Tibial nerve (tissue), 4 donors: ENCODE data around the gene TFAM. TPM values are rescaled to one million over a fixed set of nuclear protein-coding genes. Genes with fewer than 3 reads are reported as not detected.

Experiments
- DNase-seq, 2 donors: peaks; one replicate each; pipeline ENCODE4 v3.0.0-alpha.2; 2019; ENCODE audit warnings: low spot score in 2 of 2
- H3K27ac ChIP-seq, 4 donors: fragments of 200-600 bp; sonication (generic) in 3 of 4; one replicate each; pipeline ENCODE4 v1.5.1; 2017 to 2019; ENCODE audit warnings: mild to moderate bottlenecking in 1 of 4
- H3K27me3 ChIP-seq, 2 donors: fragments of 200-600 bp; sonication (generic) in 1 of 2; one replicate each; pipeline versions ENCODE4 v1.5.1 to v1.6.0; 2017 to 2019
- H3K36me3 ChIP-seq, 3 donors: fragments of 200-600 bp; sonication (generic); one replicate each; pipeline ENCODE4 v1.5.1; 2018 to 2019
- H3K4me1 ChIP-seq, 4 donors: fragments of 200-600 bp; sonication (generic) in 3 of 4; one replicate each; pipeline ENCODE4 v1.5.1; 2017 to 2019
- H3K4me3 ChIP-seq, 4 donors: fragments of 200-600 bp; sonication (generic) in 3 of 4; one replicate each; pipeline ENCODE4 v1.5.1; 2017 to 2019; ENCODE audit warnings: mild to moderate bottlenecking in 1 of 4, moderate library complexity in 1 of 4
- H3K9me3 ChIP-seq, 4 donors: fragments of 200-600 bp; sonication (generic) in 3 of 4; one replicate each; pipeline ENCODE4 v1.5.1; 2017 to 2019
- EP300 ChIP-seq, 2 donors: sonication (generic); formaldehyde crosslinking; IDR thresholded peaks; one replicate each; pipeline ENCODE4 v1.6.1; 2017; ENCODE audit warnings: antibody characterized with exemption in 2 of 2, mild to moderate bottlenecking in 1 of 2
- POLR2A ChIP-seq, 2 donors: fragments of 450-650 bp; IDR thresholded peaks; one replicate each; pipeline ENCODE4 v1.6.1; 2017; ENCODE audit warnings: antibody characterized with exemption in 2 of 2, mild to moderate bottlenecking in 2 of 2, moderate library complexity in 2 of 2
- WGBS, 2 donors: methylation state at CpG; one replicate each; pipeline ENCODE4 v1.1.5; 2018; 5-methylcytosine and 5-hydroxymethylcytosine counted together
- total RNA-seq, 4 donors: library from RNA; depleted of rRNA; stranded (reverse); fragments of >200 nt; gene quantifications; one replicate each; pipeline ENCODE4 v1.1.0, GENCODE V29; 2016
- TF ChIP-seq, protein P1 (sequence below), 5 experiments: fragments of 200-600 bp in 3 of 5; fragments of 450-650 bp in 2 of 5; sonication (generic) in 3 of 5; IDR thresholded peaks; one replicate each; pipeline ENCODE4 v1.5.1; 2016 to 2019; ENCODE audit warnings: antibody characterized with exemption in 5 of 5, mild to moderate bottlenecking in 3 of 5, moderate library complexity in 2 of 5

Gene TFAM
- total RNA-seq, 4 donors from 2014 or later: 9.6 to 35.6 (median 13.8) TPM

DNA sequence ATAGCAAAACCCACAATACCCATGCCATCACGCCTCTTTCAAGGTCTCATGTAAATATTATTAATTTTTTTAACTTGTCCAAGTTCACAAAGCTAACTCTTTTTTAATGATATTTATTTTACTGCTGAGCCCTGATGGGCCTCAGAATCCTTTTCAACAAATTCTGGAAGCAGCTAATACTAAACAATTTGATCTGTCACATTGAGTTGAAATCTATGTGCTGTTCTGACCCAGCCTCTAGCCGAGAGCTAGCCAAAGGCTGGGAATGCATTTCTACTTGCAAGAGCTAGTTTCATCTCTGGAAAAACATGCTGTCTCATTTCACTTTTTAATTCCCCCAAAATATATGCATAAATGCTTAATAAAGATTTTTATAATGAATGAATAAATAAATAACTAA is 47.9 kb downstream of the TFAM start:
- Histone ChIP-seq H3K4me1 (peaks cover 0 to 14% (median 4%) of the 10 kb centered on the region in 4 donors), H3K36me3 (no peaks in the 10 kb centered on the region), H3K4me3 (no peak overlapping the region), H3K27me3 (no peaks in the 10 kb centered on the region), H3K9me3 (no peaks in the 10 kb centered on the region), H3K27ac (no peak overlapping the region)
- no peak for DNase-seq
- 75 to 83% methylated on average over 2 of the region's 2 CpGs for WGBS, 2 donors
- TF ChIP-seq POLR2A (IDR thresholded peaks at IDR 0.05) (no peak), EP300 (IDR thresholded peaks at IDR 0.05) (no peak)
- TF ChIP-seq, protein P1, sequence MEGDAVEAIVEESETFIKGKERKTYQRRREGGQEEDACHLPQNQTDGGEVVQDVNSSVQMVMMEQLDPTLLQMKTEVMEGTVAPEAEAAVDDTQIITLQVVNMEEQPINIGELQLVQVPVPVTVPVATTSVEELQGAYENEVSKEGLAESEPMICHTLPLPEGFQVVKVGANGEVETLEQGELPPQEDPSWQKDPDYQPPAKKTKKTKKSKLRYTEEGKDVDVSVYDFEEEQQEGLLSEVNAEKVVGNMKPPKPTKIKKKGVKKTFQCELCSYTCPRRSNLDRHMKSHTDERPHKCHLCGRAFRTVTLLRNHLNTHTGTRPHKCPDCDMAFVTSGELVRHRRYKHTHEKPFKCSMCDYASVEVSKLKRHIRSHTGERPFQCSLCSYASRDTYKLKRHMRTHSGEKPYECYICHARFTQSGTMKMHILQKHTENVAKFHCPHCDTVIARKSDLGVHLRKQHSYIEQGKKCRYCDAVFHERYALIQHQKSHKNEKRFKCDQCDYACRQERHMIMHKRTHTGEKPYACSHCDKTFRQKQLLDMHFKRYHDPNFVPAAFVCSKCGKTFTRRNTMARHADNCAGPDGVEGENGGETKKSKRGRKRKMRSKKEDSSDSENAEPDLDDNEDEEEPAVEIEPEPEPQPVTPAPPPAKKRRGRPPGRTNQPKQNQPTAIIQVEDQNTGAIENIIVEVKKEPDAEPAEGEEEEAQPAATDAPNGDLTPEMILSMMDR (IDR thresholded peaks at IDR 0.05): no peak

DNA sequence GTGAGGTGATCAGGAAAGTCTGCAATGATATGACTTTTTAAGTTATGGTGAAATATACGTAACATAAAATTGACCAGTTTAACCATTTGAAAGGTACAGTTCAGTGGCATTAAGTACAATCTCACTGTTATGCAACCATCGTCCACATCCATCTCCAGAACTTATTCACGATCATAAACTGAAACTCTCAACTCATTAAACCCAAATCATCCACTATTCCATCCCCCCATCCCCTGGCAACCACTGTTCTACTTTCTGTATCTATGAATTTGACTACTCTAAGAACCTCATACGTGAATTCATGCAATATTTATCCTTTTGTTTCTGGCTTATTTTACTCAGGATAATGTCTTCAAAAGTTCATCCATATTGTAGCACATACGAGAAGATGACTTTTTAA is 48.4 kb downstream of the TFAM start:
- Histone ChIP-seq H3K27ac (no peak overlapping the region), H3K4me1 (peaks cover 0 to 20% (median 4%) of the 10 kb centered on the region in 4 donors), H3K9me3 (no peaks in the 10 kb centered on the region), H3K4me3 (no peak overlapping the region), H3K27me3 (no peaks in the 10 kb centered on the region), H3K36me3 (no peaks in the 10 kb centered on the region)
- WGBS, 2 donors: 88 to 91% methylated on average over 5 of the region's 5 CpGs
- TF ChIP-seq EP300 (IDR thresholded peaks at IDR 0.05) (no peak), POLR2A (IDR thresholded peaks at IDR 0.05) (no peak)
- TF ChIP-seq, protein P1 (IDR thresholded peaks at IDR 0.05): no peak
- DNase-seq: no peak

DNA sequence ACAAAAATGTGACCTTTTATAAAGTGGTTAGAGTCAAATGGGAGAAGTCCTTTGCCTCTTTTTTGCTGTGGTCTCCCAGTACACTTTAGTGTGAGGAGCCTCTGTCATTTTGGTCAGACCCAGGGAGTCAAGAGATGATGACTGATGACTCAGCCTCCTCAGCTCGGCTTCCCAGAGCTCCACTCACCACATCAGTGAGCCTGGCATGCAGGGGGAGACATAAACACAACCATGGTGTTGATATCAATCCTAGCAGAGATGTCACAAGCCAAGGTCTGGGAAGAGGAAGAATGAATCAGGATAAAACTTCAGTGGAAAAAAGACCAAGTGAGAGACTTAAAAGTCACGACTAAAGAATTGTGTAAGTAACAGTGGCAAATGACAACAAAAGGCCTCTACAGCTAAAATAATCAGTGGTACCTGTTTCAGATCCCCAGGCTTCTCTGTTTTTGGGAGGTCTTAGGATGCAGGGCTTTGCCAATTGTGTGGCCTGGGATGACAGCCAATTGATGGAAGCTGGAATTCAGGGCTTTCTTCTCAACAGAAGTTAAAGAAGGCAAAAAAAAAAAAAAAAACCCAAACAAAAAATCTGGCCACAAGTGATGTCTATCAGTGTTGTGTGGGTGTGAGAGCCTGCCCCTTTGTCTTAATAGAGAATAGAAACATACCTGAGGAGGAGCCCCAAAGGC is 50.2 kb downstream of the TFAM start:
- no peak overlapping the region for H3K4me3 ChIP-seq
- TF ChIP-seq EP300 (IDR thresholded peaks at IDR 0.05) (peak in 1 of 2 donors; percentile 32), POLR2A (IDR thresholded peaks at IDR 0.05) (no peak)
- peak overlapping the region in 2 of 4 donors; percentile 10 to 14 for H3K27ac ChIP-seq
- H3K36me3 ChIP-seq: no peaks in the 10 kb centered on the region
- no peaks in the 10 kb centered on the region for H3K27me3 ChIP-seq
- peak in 1 of 2 donors; percentile 48 for DNase-seq
- 11 to 28% methylated on average over 2 of the region's 2 CpGs for WGBS, 2 donors
- peaks cover 0 to 25% (median 4%) of the 10 kb centered on the region in 4 donors for H3K4me1 ChIP-seq
- H3K9me3 ChIP-seq: peaks cover 0 to 3% (median 0%) of the 10 kb centered on the region in 4 donors

DNA sequence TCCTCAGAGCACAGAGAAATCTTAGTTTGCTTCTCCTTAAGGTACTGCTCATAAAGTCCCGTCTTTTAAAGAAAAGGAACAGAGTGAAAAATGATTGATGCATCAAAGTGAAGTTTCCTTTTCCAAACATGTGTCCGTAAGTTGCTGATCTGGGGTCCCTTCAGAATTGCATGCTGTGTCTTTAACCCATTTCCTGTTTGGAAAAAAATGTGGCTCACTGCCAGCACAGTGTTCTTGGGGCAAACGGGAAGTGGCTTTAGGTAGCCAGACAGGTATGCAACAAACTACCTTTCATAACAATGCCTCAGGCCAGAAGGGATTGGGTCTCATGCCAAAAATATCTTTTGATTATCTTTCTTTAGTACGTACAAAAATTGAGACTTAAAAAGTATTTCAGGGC is 50.9 kb downstream of the TFAM start:
- DNase-seq: no peak
- 31 to 33% methylated on average over 4 of the region's 4 CpGs for WGBS, 2 donors
- H3K36me3 ChIP-seq: no peaks in the 10 kb centered on the region
- H3K4me1 ChIP-seq: peaks cover 0 to 25% (median 4%) of the 10 kb centered on the region in 4 donors
- TF ChIP-seq, protein P1 (IDR thresholded peaks at IDR 0.05): no peak
- TF ChIP-seq EP300 (IDR thresholded peaks at IDR 0.05) (no peak), POLR2A (IDR thresholded peaks at IDR 0.05) (no peak)
- peaks cover 0 to 3% (median 0%) of the 10 kb centered on the region in 4 donors for H3K9me3 ChIP-seq
- peak overlapping the region in 1 of 4 donors; percentile 10 for H3K27ac ChIP-seq
- H3K27me3 ChIP-seq: no peaks in the 10 kb centered on the region
- H3K4me3 ChIP-seq: no peak overlapping the region

DNA sequence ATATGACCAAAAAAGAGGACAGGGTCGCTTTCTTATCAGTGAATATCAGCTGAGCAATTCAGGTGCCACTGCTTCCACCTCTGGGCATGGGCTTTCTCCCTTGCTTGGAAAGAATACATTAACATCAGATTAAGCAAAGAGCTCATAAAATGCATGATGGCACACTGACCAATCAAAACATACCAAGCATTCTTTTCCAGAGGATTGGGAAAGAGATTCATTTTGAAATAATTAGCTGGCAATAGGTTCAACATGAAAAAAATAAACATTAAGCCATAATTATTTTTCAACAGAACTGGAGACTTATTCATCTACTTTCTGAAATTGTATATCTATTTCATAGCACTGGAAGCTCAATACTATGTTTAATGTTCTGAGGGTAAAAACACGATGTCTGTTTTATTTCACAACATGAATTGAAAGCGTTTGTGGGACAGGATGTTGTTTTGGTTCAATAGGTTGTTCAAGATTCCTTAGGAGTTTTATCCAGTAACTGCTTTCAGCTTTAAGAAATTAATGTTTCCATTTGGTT is 53.2 kb downstream of the TFAM start:
- Histone ChIP-seq H3K27ac (no peak overlapping the region), H3K36me3 (no peaks in the 10 kb centered on the region), H3K9me3 (peaks cover 0 to 3% (median 0%) of the 10 kb centered on the region in 4 donors), H3K4me3 (no peak overlapping the region), H3K27me3 (no peaks in the 10 kb centered on the region), H3K4me1 (peaks cover 0 to 25% (median 4%) of the 10 kb centered on the region in 4 donors)
- peak in 1 of 2 donors; percentile 33 for TF ChIP-seq EP300 (IDR thresholded peaks at IDR 0.05)
- TF ChIP-seq, protein P1 (IDR thresholded peaks at IDR 0.05): no peak
- 53 to 56% methylated on average over 3 of the region's 3 CpGs for WGBS, 2 donors
- DNase-seq: no peak
